NCI-H1092 (cell line): ENCODE results near the gene OR3A3.
"Not testable (repeated sequence)": the region's sequence is repeated elsewhere in the genome, so short reads cannot be mapped to it uniquely, and the experiment has no call there.

Experiments used
- DNase-seq: peaks from one replicate; lab custom pipeline; 2025; lab: John Stamatoyannopoulos, UW

The OR3A3 gene

GRCh38 chr17:3411070-3411469 lies at the start of gene OR3A3:
Gene OR3A3, plus strand, starts transcription at chr17:3411370.
- no peak for DNase-seq

DNA sequence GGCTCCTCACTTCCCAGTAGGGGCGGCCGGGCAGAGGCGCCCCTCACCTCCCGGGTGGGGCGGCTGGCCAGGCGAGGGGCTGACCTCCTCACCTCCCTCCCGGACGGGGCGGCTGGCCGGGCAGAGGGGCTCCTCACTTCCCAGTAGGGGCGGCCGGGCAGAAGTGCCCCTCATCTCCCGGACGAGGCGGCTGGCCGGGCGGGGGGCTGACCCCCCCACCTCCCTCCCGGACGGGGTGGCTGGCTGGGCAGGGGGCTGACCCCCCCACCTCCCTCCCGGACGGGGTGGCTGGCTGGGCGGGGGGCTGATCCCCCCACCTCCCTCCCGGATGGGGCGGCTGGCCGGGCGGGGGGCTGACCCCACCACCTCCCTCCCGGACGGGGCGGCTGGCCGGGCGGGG lies 40.0 kb upstream of the OR3A3 start:
- not testable (repeated sequence) for DNase-seq

DNA sequence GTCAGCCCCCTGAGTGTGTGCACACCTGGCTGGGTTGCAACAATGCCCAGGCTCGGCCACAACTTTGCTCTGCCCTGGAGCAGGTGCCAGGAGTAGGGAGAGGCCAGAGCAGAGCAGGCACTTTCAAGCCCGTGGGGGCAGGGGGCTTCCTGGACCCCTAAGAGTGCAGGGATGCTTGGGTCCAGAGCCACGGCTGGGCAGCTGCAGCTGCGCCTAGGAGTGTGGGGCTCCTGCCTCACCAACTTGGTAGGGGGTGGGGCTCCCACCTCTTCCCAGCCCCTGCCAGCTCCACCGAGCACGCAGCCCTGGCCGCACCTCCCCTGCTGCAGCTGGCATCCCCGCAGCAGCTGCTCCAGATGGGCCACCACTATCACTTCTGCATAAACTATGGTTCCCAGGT lies 32.8 kb upstream of the OR3A3 start:
- no peak for DNase-seq

DNA sequence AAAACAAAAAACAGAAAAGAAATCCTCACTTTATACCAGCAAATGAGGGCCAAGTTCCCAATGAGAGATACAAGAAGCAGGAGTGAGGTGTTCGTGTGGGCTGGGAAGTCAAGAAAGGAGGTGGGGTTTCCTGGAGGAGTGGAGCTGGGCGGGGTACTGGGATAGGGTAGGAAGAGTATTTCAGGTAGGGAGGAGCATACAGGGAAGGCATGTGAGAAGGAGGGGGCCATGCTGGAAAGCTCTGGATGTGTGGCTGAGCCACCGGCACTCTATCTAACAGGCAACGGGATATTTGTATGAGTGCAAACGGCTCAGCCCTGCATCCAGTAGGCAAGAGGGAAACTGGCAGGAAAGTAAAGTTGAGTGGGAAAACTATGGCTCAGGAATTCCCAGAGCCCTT lies 29.2 kb upstream of the OR3A3 start:
- DNase-seq: no peak

- no peak for DNase-seq
Measured at GRCh38 chr17:3385869-3386816, 25.0 kb upstream of the OR3A3 start, which contains the start of gene OR3A2. Gene OR3A2, minus strand, starts transcription at chr17:3386308.

DNA sequence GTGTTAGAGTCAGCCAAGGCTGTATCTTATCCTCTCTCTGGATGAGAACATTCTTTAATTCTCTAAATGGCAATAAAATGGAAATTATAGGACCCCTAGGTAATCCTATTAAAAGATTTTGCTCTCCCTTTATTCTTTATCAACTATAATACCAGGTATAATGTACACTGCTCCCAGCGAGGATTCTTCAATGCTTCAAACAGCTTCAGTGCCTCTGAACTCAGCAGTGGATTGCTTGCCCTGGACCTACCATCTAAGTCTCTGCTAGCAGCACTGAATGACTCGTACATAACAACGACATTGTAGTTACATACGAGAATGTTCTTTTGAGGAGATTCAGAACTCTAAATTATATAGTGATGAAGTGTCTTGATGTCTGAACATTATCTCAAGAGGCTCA lies 21.4 kb upstream of the OR3A3 start:
- DNase-seq: no peak

GRCh38 chr17:3397801-3398200 lies 13.4 kb upstream of the OR3A3 start:
- not testable (repeated sequence) for DNase-seq

DNA sequence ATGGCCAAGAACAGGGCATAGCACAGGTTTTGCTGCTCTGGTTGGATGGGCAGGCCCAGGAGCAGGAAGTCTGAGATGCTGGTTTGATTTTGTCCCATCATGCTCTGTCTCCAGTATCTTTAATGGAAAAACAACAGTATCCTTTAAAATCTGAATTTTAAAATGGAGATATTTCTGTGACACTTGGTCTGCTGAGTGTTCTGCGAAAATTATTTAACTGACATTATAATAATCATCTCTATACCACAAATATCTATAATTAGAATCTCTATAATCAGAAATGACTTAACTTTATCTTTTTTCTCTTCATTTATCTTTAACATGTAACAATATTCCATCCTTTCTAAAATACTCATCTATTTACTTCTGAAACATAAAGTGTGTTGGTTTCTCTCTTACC lies 12.9 kb upstream of the OR3A3 start, which contains the start of gene OR1E1:
OR1E1 (minus strand) TSS at position 101 of the 400 bp plus-strand sequence; CDS start at position 101, 0 bp downstream.
- no peak for DNase-seq

- no peak for DNase-seq
Measured at GRCh38 chr17:3400055-3400454, 11.1 kb upstream of the OR3A3 start.

- no peak for DNase-seq
Measured at GRCh38 chr17:3401786-3402185, 9.4 kb upstream of the OR3A3 start.

- not testable (repeated sequence) for DNase-seq
Measured at GRCh38 chr17:3403856-3404255, 7.3 kb upstream of the OR3A3 start.

GRCh38 chr17:3412216-3412615 lies 1.0 kb downstream of the OR3A3 start:
- DNase-seq: not testable (repeated sequence)

- no peak for DNase-seq
Measured at GRCh38 chr17:3415610-3416009, 4.4 kb downstream of the OR3A3 start.

- DNase-seq: no peak
Measured at GRCh38 chr17:3418222-3418621, 7.1 kb downstream of the OR3A3 start.

DNA sequence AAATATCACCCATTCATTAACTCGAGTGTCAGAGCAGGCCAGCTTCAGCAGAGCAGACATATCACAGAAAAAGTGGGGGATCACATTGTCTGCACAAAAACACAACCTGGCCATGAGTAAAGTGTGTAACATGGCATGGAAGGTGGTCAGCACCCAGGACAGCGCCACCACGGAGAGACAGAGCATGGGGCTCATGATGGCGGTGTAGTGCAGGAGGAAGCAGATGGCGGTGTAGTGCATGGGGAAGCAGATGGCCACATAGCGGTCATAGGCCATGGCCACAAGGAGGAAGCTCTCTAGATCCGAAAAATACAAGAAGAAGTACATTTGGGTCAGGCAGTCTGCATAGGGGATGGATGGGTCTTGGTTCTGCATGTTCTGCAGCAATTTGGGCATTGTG lies 22.0 kb downstream of the OR3A3 start:
- not testable (repeated sequence) for DNase-seq

DNA sequence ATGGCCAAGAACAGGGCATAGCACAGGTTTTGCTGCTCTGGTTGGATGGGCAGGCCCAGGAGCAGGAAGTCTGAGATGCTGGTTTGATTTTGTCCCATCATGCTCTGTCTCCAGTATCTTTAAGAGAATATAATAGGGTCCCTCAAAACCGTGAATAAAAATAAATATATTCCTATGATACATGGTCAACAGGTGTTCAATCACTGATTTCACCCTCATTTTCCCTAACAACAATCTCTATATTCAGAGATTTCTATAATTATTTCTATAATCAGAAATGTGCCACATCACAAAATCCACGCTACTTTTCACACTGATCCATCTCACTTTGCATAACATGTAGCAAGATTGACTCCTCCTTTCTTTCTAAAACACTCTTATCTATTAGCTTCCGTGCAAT lies 22.6 kb downstream of the OR3A3 start, which contains the start of gene OR1E2:
OR1E2 (minus strand) TSS at position 101 of the 400 bp plus-strand sequence; CDS start at position 101, 0 bp downstream.
- no peak for DNase-seq

DNA sequence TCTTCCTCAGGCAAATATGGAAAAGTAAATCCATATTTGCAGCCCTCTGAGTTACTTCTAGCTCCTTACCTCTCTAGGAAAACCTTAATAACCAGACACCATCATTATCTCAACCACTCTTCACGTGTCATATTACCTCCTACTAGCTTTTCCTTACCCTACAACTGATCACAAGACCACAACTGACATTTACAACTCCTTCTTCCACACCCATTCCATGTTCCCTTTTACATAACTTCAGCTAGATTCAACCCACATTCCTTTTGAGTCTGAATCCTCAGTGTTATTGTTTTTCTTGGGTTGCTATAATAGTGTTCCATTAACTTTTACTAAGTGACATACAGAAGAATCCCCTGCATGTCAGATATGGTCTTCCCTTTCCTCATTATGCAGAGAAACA lies 27.2 kb downstream of the OR3A3 start:
- DNase-seq: no peak

DNA sequence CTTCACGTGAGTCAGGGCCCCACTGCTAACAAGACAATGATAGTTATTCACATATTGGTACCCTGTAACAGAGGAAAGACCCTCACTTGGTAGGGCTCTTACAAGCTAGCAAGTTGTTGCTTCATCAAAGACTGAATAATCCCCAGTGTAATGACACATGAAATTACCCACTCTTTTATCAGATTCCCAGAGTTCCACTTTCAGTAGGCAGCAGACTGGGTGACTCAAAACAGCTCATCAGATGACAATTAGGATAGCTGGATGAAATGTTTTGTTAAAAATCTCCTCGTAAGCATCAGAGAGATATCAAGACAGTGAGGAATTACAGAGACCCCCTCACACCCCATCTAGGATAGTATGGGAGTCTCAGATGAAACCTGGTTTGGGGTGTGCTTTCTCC lies 29.3 kb downstream of the OR3A3 start:
- no peak for DNase-seq

DNA sequence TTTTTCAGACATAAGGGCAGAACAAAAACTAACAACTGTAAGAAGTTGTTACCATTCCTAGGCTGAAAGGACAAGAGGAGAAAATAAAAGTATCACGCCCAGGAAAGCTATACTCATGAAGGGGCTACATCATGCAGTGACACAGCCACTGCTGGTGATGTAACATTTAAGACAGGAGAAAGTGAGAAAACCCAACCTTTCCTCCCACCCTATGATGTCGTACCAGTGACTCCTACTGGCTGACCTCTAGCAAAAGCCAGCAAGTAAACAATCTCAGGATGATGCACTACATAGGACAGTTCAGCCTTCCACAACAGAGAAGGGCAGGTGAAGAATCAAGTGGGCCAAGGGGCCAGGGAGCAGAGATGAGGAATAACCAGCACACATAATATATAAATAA lies 36.5 kb downstream of the OR3A3 start:
- DNase-seq: no peak

GRCh38 chr17:3448059-3448665 lies 37.0 kb downstream of the OR3A3 start:
- DNase-seq: no peak

- DNase-seq: not testable (repeated sequence)
Measured at GRCh38 chr17:3466355-3466754, 55.2 kb downstream of the OR3A3 start.

- no peak for DNase-seq
Measured at GRCh38 chr17:3469529-3469928, 58.4 kb downstream of the OR3A3 start.

DNA sequence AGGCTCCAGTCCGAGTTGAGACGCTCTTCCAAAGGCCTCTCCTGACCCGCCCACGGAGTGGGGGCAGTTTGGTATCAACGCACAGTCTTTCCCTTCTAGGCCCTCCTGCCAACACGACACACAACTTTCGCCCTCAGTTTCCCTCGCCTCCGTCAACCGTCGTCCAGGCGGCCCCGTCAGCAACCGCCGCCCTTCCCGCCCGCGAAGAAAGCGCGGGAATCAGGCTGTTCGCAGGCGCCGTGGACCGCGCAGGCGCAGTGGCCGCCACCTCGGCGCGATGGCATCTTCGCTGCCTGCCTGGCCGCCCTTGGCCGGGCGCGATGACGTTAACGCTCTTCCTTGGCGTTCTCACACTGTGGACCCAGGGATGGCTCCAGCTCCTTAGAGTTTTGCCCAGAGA lies 60.4 kb downstream of the OR3A3 start, which contains the start of gene SPATA22:
SPATA22 (minus strand) TSS at position 221 of the 400 bp plus-strand sequence. CDS start 2,494 bp downstream, outside the sequence.
- DNase-seq: no peak
